Measurements from ENCODE around the gene TATDN3.

DNA sequence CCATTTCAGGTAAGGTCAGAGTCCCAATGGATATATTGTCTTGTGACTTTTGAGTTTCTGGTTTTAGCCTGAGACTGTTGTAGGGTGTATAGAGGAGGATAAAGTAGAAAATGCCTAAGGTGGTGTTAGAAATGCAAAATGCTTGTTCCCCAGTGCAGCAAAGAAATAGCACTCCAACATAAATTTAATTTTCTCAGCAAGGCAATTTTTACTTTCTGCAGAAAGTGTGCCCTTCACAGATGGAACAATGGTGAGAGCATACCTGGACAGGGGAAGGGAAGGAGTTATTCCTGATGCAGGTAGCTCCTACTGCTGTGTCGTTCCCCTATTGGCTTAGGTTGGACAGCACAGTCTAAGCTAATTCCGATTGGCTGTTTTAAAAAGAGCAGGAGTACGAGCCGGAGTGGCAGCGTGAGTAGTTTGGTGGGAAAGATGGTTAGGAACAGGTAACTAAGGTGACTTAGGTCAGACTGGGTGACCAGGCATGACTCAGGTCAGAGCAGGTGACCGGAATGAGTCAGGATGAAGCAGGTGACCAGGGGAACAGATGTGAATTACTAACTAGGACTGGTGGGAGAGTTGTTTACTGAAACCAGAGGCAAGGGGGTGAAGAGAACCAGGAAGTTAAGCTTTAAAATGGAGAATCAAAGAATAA is 34.2 kb downstream of the TATDN3 start:
- TF ChIP-seq, protein P1, sequence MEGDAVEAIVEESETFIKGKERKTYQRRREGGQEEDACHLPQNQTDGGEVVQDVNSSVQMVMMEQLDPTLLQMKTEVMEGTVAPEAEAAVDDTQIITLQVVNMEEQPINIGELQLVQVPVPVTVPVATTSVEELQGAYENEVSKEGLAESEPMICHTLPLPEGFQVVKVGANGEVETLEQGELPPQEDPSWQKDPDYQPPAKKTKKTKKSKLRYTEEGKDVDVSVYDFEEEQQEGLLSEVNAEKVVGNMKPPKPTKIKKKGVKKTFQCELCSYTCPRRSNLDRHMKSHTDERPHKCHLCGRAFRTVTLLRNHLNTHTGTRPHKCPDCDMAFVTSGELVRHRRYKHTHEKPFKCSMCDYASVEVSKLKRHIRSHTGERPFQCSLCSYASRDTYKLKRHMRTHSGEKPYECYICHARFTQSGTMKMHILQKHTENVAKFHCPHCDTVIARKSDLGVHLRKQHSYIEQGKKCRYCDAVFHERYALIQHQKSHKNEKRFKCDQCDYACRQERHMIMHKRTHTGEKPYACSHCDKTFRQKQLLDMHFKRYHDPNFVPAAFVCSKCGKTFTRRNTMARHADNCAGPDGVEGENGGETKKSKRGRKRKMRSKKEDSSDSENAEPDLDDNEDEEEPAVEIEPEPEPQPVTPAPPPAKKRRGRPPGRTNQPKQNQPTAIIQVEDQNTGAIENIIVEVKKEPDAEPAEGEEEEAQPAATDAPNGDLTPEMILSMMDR (conservative IDR thresholded peaks at IDR 0.05; ENCODE audit: low read length), result no peak
- TF ChIP-seq EZH2phosphoT487 (IDR thresholded peaks at IDR 0.05; ENCODE audit: borderline replicate concordance, low read depth, low read length), result no peak

All from OCI-LY7 (cell line).